PC-3 (cell line): ENCODE measurements around the gene CSH1. TPM values are rescaled to one million over a fixed set of nuclear protein-coding genes. Genes with fewer than 3 reads are reported as not detected.

Source experiments
- ATAC-seq: fragments of 200-7000 bp; cut with Tn5 transposase; 2 replicates; pipeline ENCODE4 v1.9.1; 2020; ENCODE audit warnings: mild to moderate bottlenecking, moderate library complexity
- BruUV-seq: library from RNA; stranded (reverse); fragments of 400-500 nt; replicated peaks from 2 replicates; lab custom pipeline; 2021; lab: Mats Ljungman, UMichigan
- CTCF ChIA-PET: fragments of 300-600 bp; sonication (Branson Sonifier 250); formaldehyde crosslinking; loops from one replicate; lab custom pipeline; 2022; ENCODE audit warnings: antibody characterized with exemption; lab: Charles Lee
- POLR2A ChIA-PET: fragments of 300-600 bp; sonication (Branson Sonifier 250); formaldehyde crosslinking; loops from one replicate; lab custom pipeline; 2022; ENCODE audit warnings: antibody characterized with exemption; ENCODE audit not compliant: unreplicated experiment; lab: Charles Lee
- DNase-seq: peaks from one replicate; pipeline ENCODE4 v3.0.0-alpha.2; 2015
- H2AFZ ChIP-seq: fragments of 300-600 bp; sonication (generic); 2 replicates; pipeline ENCODE4 v1.6.0; 2016; ENCODE audit warnings: antibody characterized with exemption, low read length
- H3F3A ChIP-seq: fragments of 300-600 bp; sonication (generic); one replicate; pipeline ENCODE4 v1.6.0; 2017; ENCODE audit warnings: antibody characterized with exemption, low read length, control low read depth, mild to moderate bottlenecking; ENCODE audit not compliant: unreplicated experiment
- H3K27ac ChIP-seq: fragments of 300-600 bp; sonication (generic); 2 replicates; pipeline ENCODE4 v1.5.1; 2016; ENCODE audit warnings: mild to moderate bottlenecking, low read length
- H3K27me3 ChIP-seq: fragments of 300-600 bp; sonication (generic); 2 replicates; pipeline ENCODE4 v1.6.1; 2016; ENCODE audit warnings: low read length, mixed read lengths
- H3K36me3 ChIP-seq: fragments of 300-600 bp; sonication (generic); 2 replicates; pipeline ENCODE4 v1.6.1; 2016; ENCODE audit warnings: low read depth, mixed run types, low read length, mixed read lengths
- H3K4me1 ChIP-seq: fragments of 300-600 bp; sonication (generic); 2 replicates; pipeline ENCODE4 v1.5.1; 2016; ENCODE audit warnings: low read length; ENCODE audit not compliant: insufficient read depth
- H3K4me2 ChIP-seq: fragments of 300-600 bp; sonication (generic); 2 replicates; pipeline ENCODE4 v1.6.0; 2016; ENCODE audit warnings: low read length
- H3K4me3 ChIP-seq: fragments of 300-600 bp; sonication (generic); 2 replicates; pipeline ENCODE4 v1.5.1; 2016; ENCODE audit warnings: mild to moderate bottlenecking, low read length, mixed read lengths
- H3K79me2 ChIP-seq: fragments of 300-600 bp; sonication (generic); 2 replicates; pipeline ENCODE4 v1.6.1; 2017; ENCODE audit warnings: low read length, mixed read lengths
- H3K9ac ChIP-seq: fragments of 300-600 bp; sonication (generic); 2 replicates; pipeline ENCODE4 v1.6.0; 2016; ENCODE audit warnings: mild to moderate bottlenecking, low read length
- H3K9me2 ChIP-seq: fragments of 300-600 bp; sonication (generic); replicated peaks from 2 replicates; pipeline ENCODE4 v1.6.1; 2016; ENCODE audit warnings: mixed run types, low read length, mixed read lengths
- H3K9me3 ChIP-seq: fragments of 300-600 bp; sonication (generic); 2 replicates; pipeline ENCODE4 v1.6.1; 2016; ENCODE audit warnings: low read length, mixed read lengths
- H4K20me1 ChIP-seq: fragments of 300-600 bp; sonication (generic); 2 replicates; pipeline ENCODE4 v1.6.1; 2016; ENCODE audit warnings: low read length, mixed read lengths
- CTCF ChIP-seq: fragments of 300-600 bp; sonication (generic); conservative IDR thresholded peaks from 2 replicates; pipeline ENCODE4 v1.5.1; 2017; ENCODE audit warnings: antibody characterized with exemption, low read depth, mild to moderate bottlenecking, low read length
- EZH2 ChIP-seq: fragments of 300-600 bp; sonication (generic); IDR thresholded peaks from one replicate; pipeline ENCODE4 v1.6.1; 2017; ENCODE audit warnings: antibody characterized with exemption, mild to moderate bottlenecking, low read length; ENCODE audit not compliant: unreplicated experiment
- EZH2phosphoT487 ChIP-seq: fragments of 300-600 bp; sonication (generic); IDR thresholded peaks from 2 replicates; pipeline ENCODE4 v1.6.1; 2018; ENCODE audit warnings: mild to moderate bottlenecking, antibody characterized with exemption, low read length, borderline replicate concordance
- intact Hi-C: fragments of 100-400 bp; cut with micrococcal nuclease; formaldehyde crosslinking; loops from 2 replicates; pipeline ENCODE4 v1.9.0; 2023
- total RNA-seq: library from RNA; depleted of rRNA; stranded (reverse); fragments of >200 nt; gene quantifications from 2 replicates; pipeline ENCODE4 v1.2.3, GENCODE V29; 2014

CSH1 gene
- total RNA-seq, 1 experiment from 2014 or later = not detected

GRCh38 chr17:63854709-63855108 is 41.7 kb downstream of the CSH1 start:
- no peak for ATAC-seq
- Histone ChIP-seq H4K20me1 (no peaks in the 10 kb centered on the region), H3K4me2 (no peak overlapping the region), H2AFZ (no peak overlapping the region), H3K9me3 (no peaks in the 10 kb centered on the region), H3F3A (no peaks in the 10 kb centered on the region), H3K27me3 (peaks cover 1% of the 10 kb centered on the region; the same call in 1 of the 2 replicates), H3K27ac (no peak overlapping the region), H3K36me3 (no peaks in the 10 kb centered on the region), H3K4me1 (no peaks in the 10 kb centered on the region), H3K9me2 (no peaks in the 10 kb centered on the region), H3K4me3 (no peak overlapping the region), H3K79me2 (no peaks in the 10 kb centered on the region), H3K9ac (no peak overlapping the region)
- intact Hi-C loops = no loop called here
- no TSS peak for BruUV-seq
- CTCF ChIA-PET = no interaction called here
- TF ChIP-seq EZH2 = no peak
- no peak for TF ChIP-seq CTCF
- no peak for TF ChIP-seq EZH2phosphoT487
- POLR2A ChIA-PET = no interaction called here
- DNase-seq = no peak

DNA sequence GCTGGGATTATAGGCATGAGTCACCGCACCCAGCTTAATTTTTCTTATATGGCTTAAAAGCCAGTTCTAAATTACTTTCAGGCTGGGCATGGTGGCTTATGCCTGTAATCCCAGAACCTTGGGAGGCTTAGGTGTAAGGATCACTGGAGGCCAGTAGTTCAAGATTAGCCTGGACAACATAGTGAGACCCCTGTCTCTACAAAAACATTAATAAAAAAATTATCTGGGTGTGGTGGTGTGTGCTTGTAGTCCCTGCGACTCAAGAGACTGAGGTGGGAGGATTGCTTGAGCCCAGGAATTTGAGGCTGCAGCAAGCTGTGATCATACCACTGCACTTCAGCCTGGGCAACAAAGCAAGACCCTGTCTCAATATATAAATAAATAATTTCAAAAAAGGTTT is 43.1 kb downstream of the CSH1 start:
- TF ChIP-seq EZH2phosphoT487 (no peak), EZH2 (no peak), CTCF (no peak)
- H4K20me1 ChIP-seq = no peaks in the 10 kb centered on the region
- H3K4me1 ChIP-seq = no peaks in the 10 kb centered on the region
- peaks cover under 1% of the 10 kb centered on the region; the same call in 1 of the 2 replicates for H3K9me3 ChIP-seq
- H3K27ac ChIP-seq = no peak overlapping the region
- intact Hi-C loops = no loop called here
- no peaks in the 10 kb centered on the region for H3K9me2 ChIP-seq
- no peak overlapping the region for H2AFZ ChIP-seq
- H3K4me3 ChIP-seq = no peak overlapping the region
- H3K4me2 ChIP-seq = no peak overlapping the region
- ChIA-PET POLR2A (no interaction called here), CTCF (interaction anchor here (1.0 kb wide), 1 partner anchor 13 kb away, joined by 6 read pairs; no protein-coding TSS in a partner anchor)
- BruUV-seq = no TSS peak
- H3F3A ChIP-seq = no peaks in the 10 kb centered on the region
- no peaks in the 10 kb centered on the region for H3K79me2 ChIP-seq
- no peaks in the 10 kb centered on the region for H3K36me3 ChIP-seq
- no peak for DNase-seq
- no peak for ATAC-seq
- H3K9ac ChIP-seq = no peak overlapping the region
- no peaks in the 10 kb centered on the region for H3K27me3 ChIP-seq

DNA sequence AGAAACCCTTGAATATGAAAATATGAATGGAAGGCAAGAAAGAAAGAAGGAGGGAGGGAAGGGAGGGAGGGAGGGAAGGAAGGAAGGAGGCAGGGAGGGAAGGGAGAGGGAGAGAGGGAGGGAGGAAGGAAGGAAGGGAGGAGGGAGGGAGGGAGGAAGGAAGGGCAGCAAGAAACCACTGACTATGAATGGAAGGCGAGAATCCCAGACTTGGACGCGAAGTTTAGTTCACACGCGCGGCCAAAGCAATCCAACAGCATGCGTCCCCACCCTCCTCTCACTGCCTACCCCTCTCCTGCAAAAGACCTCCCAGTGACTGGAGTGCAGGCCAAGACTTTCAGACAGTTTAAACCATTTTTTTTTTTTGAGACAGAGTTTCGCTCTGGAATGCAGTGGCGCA is 46.0 kb downstream of the CSH1 start:
- peaks cover 3% of the 10 kb centered on the region; the same call in 1 of the 2 replicates for H3K9me3 ChIP-seq
- H3K27ac ChIP-seq = no peak overlapping the region
- intact Hi-C loops = no loop called here
- BruUV-seq = no TSS peak
- DNase-seq (no peak), ATAC-seq (no peak)
- TF ChIP-seq EZH2 (no peak), EZH2phosphoT487 (no peak), CTCF (no peak)
- no peaks in the 10 kb centered on the region for H3K4me1 ChIP-seq
- no peaks in the 10 kb centered on the region for H4K20me1 ChIP-seq
- H3K27me3 ChIP-seq = no peaks in the 10 kb centered on the region
- H3F3A ChIP-seq = no peaks in the 10 kb centered on the region
- H3K36me3 ChIP-seq = no peaks in the 10 kb centered on the region
- H3K4me2 ChIP-seq = no peak overlapping the region
- POLR2A ChIA-PET = no interaction called here
- no peaks in the 10 kb centered on the region for H3K9me2 ChIP-seq
- H3K9ac ChIP-seq = no peak overlapping the region
- CTCF ChIA-PET = no interaction called here
- no peak overlapping the region for H3K4me3 ChIP-seq
- H3K79me2 ChIP-seq = no peaks in the 10 kb centered on the region
- H2AFZ ChIP-seq = no peak overlapping the region
